Measurements from ENCODE around the gene NUCB1.
"Not testable (repeated sequence)": the region's sequence is repeated elsewhere in the genome, so short reads cannot be mapped to it uniquely, and the experiment has no call there.

NUCB1 gene

DNA sequence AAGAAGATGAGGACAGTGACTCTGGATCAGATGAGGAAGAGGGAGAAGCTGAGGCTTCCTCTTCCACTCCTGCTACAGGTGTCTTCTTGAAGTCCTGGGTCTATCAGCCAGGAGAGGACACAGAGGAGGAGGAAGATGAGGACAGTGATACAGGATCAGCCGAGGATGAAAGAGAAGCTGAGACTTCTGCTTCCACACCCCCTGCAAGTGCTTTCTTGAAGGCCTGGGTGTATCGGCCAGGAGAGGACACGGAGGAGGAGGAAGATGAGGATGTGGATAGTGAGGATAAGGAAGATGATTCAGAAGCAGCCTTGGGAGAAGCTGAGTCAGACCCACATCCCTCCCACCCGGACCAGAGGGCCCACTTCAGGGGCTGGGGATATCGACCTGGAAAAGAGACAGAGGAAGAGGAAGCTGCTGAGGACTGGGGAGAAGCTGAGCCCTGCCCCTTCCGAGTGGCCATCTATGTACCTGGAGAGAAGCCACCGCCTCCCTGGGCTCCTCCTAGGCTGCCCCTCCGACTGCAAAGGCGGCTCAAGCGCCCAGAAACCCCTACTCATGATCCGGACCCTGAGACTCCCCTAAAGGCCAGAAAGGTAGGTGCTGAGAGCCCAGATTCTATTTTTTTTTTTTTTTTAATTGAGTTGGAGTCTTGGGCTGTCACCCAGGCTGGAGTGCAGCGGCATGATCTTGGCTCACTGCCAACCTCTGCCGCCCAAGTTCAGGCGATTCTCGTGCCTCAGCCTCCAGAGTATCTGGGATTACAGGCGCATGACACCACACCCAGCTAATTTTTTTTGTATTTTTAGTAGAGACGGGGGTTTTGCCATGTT lies 25.6 kb upstream of the NUCB1 start:
- no peak for DNase-seq

DNA sequence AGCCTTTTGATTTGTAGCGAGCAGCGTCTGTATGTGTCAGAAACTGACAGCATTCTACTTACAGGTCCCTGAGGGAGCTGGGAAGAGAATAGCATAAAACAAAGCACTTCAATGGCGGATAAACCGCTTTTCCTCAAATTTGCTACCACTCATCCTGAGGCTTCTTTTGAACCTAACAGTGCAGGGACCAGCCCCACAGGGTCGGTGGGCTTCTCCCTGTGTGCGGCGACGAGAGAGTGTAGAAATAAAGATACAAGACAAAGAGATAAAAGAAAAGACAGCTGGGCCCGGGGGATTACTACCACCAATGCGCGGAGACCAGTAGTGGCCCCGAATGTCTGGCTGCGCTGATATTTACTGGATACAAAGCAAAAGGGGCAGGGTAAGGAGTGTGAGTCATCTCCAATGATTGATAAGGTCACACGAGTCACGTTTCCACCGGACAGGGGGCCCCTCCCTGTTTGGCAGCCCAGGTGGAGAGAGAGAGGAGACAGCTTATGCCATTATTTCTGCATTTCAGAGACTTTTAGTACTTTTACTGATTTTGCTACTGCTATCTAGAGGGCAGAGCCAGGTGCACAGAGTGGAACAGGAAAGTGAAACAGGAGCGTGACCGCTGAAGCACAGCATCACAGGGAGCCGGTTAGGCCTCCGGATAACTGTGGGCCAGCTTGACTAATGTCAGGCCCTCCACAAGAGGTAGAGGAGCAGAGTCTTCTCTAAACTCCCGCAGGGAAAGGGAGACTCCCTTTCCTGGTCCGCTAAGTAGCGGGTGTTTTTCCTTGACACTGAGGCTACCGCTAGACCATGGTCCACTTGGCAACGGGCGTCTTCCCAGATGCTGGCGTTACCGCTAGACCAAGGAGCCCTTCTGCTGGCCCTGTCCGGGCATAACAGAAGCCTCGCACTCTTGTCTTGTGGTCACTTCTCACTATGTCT lies 23.8 kb upstream of the NUCB1 start:
- not testable (repeated sequence) for DNase-seq

DNA sequence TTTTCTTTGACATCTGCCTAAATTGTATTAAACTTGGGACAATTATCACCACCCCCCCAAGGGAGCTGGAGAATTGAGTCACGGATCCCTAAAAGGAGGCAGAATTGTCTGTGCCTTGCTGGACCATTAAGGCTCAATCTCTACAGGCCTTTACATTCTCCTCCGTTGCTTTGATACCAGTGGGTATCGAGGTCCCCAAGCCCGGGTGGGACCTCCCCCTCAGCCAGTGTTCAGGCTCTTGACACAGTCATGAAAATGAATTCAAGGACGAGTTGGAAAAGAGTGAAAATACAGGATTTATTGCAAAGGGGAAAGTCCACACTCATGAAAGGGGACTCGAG lies 22.3 kb upstream of the NUCB1 start:
- DNase-seq: no peak

GRCh38 chr19:48878196-48879024 lies 21.7 kb upstream of the NUCB1 start:
- DNase-seq: no peak

GRCh38 chr19:48879025-48879637 lies 21.0 kb upstream of the NUCB1 start:
- no peak for DNase-seq

DNA sequence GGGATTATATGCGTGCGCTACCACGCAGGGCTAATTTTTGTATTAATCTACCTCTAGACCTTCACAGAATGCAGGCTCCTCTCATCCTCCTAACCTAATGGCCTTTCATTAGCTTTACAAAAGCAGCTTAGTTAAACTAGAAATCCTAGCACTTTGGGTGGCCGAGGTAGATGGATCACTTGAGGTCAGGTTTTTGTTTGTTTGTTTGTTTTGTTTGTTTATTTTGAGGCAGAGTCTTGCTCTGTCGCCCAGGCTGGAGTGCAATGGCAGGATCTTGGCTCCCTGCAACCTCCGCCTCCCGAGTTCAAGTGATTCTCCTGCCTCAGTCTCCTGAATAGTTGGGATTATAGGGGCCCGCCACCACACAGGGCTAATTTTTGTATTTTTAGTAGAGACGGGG lies 20.4 kb upstream of the NUCB1 start:
- not testable (repeated sequence) for DNase-seq

- DNase-seq: no peak
Observed at GRCh38 chr19:48881741-48882657, 18.1 kb upstream of the NUCB1 start.

DNA sequence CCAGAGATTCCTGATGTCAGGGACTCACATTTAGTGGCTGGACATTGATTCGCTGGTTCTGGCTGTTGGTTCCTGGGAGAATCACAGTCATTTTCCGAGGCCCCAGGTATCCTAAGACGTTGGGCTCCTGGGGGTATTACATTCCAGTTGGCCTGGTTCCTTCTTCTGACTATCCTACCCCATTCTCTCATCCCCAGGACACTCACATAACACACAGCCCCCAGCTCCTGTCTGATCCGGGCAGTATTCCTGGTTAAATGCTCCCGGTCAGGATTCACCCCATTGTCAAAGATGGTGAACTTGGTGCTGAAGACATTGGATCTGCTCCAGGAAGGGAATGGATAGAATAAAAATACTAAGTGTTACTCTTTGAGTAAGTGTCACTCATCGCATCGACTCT lies 16.4 kb upstream of the NUCB1 start:
- DNase-seq: no peak

- DNase-seq: no peak
Observed at GRCh38 chr19:48887861-48888612, 12.1 kb upstream of the NUCB1 start.

GRCh38 chr19:48889496-48889895 lies 10.6 kb upstream of the NUCB1 start:
- DNase-seq: not testable (repeated sequence)

DNA sequence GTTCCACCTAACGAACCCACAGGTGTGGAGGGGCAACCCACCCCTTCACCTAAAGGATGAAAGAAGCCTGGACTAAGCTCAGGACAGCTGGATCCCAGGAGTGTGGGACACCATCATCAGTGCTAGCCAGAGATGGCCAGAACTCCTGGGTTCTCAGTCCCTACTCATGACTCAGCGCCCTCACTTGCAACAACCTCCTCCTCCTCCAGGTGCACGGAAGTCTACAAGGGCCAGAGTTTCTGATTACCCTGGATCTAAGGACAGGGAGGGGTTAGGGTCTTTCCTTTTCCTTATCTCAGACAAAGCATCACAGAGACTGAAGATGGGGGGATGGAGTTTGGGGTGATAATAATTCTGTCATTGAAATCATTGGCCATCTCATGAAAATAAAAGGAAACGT lies 9.6 kb upstream of the NUCB1 start:
- DNase-seq: no peak

DNA sequence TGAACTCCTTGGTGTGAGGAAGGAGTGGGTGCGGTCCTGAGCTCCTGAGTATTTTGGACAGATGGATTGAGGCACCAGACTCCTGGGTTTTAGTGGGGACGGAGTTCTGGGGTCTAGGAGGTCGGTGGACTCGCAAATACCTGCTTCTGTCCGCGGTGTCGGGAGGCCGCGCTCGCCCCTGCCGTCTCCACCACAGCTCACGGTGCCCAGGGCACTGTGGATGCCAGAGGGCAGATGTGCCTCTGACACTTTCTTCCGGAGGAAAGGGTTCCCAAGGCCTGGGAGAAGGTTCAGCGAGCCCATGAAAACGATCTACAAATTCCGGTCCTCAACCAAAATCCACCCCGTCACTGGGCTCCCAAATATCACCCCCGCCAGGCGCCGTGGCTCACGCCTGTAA lies 4.9 kb upstream of the NUCB1 start:
- DNase-seq: no peak

GRCh38 chr19:48896191-48896720 lies 3.9 kb upstream of the NUCB1 start:
- no peak for DNase-seq

GRCh38 chr19:48897181-48897580 lies 2.9 kb upstream of the NUCB1 start:
- DNase-seq: no peak

- DNase-seq: not testable (repeated sequence)
Observed at GRCh38 chr19:48899386-48899749, 744 bp upstream of the NUCB1 start.

DNA sequence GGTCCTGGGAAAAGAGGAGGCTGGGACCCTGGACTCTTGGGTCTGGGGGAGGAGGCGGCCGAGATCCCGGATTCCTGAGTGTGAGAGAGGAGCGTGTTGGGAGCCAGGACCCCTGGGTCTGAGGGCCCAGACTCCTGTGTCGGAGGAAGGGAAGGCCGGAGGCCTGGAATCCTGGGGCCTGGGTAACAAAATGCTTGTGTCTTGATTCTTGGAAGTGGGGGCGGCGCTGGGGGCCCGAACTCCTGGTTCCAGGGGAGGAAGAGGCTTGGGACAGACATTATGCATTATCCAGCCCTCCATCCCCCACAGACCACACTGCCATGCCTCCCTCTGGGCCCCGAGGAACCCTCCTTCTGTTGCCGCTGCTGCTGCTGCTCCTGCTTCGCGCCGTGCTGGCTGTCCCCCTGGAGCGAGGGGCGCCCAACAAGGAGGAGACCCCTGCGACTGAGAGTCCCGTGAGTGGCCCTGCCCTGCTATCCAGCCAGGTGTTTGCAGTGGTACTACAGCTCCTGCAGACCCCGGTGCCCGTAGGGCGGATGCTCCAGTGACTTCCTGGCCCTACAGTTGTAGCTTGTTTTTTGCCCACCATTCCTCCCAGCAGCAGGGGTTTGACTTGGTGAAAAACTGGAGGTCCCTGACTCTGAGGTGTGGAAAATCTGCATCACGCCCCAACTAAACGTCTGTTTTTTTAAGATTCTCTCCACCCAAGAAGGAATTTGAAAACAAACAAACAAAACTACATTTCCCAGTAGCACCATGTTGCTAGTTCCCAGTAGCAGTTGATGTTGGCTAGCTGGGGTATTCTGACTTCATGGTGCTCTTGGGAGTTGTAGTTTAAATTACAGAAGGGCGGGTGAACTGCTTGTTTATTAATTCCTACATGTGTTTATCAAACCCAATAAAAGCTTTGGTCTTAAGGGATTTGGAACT lies 630 bp downstream of the NUCB1 start:
- DNase-seq: no peak

DNA sequence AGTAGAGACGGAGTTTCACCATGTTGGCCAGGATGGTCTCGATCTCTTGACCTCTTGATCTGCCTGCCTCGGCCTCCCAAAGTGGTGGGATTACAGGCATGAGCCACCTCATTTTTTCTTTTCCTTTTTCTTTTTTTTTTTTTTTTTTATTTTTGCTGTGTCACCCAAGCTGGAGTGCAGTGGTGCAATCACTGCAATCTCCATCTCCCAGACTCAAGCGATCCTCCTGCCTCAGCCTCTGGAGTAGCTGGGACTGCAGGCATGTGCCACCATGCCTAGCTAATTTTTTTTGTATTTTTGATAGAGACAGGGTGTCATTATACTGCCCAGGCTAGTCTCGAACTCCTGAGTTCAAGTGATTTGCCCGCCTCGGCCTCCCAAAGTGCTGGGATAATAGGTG lies 2.2 kb downstream of the NUCB1 start:
- not testable (repeated sequence) for DNase-seq

DNA sequence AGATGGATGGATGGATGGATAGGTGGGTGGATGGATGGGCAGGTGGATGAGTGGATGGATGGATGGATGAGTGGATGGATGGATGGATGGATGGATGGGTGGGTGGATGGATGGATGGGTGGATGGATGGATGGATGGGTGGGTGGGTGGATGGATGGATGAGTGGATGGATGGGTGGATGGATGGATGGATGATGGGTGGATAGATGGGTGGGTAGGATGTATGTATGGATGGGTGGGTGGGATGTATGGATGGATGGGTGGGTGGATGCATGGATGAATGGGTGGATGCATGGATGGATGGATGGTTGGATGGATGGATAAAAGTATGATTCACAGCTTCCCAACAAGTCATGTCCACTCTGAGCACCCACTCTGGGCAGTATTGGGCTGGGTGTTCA lies 3.7 kb downstream of the NUCB1 start:
- DNase-seq: not testable (repeated sequence)

DNA sequence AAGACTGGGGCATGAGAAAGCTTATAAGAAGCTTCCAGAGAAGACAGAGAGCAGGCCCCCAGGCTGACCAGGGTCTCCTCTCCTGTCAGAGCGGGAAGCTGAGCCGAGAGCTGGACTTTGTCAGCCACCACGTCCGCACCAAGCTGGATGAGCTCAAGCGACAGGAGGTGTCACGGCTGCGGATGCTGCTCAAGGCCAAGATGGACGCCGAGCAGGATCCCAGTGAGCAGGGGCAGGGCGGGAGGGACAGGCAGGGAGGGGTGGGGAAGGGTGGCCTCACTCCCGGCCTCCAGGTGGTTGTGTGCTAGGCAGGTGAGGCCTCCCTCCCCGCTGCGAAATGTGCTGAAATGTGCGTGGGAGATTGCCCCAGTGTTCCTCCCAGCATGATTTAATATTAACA lies 5.6 kb downstream of the NUCB1 start:
- no peak for DNase-seq

Measured in SIG-M5 (cell line).